GM18873 (cell line): ENCODE results near the gene TMTC1.

Experiments
- ATAC-seq: cut with Tn5 transposase; IDR thresholded peaks from one replicate; pipeline ENCODE4 v1.9.1; 2021; ENCODE audit warnings: mild to moderate bottlenecking, moderate library complexity, moderate number of reproducible peaks; ENCODE audit not compliant: unreplicated experiment, low FRiP score

Gene TMTC1

GRCh38 chr12:29717540-29718100 lies 66.1 kb downstream of the TMTC1 start:
- no peak for ATAC-seq

DNA sequence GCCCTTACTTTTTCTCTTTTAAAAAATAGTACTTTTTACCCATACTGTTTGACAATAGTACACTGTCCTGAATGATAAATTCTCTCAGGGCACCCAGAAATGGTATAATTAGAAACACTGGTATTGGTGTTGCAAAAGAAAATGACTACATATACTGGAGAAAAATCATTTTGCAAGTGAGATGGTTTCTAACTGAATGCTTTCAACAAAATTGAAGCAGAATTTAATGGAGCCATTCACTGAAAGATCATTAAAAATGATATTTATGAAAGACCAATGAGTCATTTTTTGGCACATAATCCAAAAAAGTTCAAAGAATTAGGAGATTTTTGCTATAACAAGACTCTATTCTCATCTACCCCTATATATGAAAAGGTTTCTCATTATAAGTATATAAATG lies 68.8 kb downstream of the TMTC1 start:
- ATAC-seq = no peak

- ATAC-seq = no peak
Observed at GRCh38 chr12:29713729-29714128, 70.0 kb downstream of the TMTC1 start.

DNA sequence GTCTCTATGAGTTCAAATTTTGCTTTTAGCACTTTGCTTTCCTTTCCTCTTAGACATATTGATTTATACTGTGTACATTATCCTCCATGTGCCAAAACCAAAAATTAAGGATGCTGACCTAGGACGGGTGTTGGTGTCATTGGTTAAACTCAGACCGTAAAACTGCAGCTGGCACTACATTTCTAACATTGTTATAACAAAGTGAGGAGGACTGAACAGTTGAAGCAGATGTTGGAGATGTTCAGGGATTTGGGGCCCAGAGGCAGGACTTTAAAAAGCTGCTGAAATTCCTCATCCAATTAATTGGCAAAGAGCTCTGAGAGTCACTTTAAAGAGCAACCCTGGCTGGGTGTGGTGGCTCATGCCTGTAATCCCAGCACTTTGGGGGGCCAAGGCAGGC lies 72.4 kb downstream of the TMTC1 start:
- no peak for ATAC-seq

DNA sequence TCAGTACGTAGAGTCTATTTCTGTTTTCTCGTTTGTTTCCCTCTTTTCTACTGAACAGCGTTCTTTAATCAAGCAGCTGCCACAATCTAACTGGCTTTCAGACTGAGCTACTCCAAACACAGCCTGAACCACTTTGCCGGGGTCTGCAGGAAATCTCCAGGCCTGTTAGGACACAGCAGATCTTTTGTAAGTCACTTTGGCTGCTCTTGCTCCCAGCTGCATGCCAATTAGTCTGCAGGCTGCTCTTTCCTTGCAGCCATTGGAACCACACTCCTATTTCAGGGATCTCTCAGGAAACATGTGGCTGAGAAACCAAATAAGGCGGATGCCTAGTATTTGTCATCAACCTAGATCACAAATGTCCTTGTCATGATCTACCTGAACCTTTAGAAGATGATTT lies 73.6 kb downstream of the TMTC1 start:
- no peak for ATAC-seq

DNA sequence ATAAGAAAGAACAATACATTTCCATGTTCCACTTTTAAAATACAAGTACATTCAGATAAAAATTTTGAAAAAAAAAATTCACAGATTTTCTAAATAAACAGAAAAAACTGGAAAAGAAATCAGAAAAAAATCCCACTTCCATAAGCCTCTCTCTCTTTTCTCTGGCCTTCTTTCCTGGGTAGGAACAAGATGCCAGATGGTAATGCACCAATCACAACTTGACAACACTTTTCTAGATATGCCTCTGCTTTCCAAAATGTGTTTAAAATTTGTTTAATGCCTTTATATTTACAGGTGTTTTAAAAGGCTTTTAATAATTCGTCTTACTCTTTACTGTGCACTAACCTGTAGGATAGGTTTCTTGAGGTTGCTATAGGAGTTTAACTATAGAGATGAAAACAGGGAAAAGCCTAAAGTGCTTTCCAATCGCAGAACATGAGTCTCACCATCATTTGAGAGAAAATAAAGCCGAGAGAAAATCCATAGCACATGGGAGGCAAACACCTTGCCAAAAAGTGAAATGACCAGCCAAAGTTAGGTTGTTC lies 74.2 kb downstream of the TMTC1 start:
- ATAC-seq = no peak

- no peak for ATAC-seq
Observed at GRCh38 chr12:29709054-29709453, 74.7 kb downstream of the TMTC1 start.

- ATAC-seq = no peak
Observed at GRCh38 chr12:29707846-29708245, 75.9 kb downstream of the TMTC1 start.

- ATAC-seq = no peak
Observed at GRCh38 chr12:29706311-29706710, 77.4 kb downstream of the TMTC1 start.

DNA sequence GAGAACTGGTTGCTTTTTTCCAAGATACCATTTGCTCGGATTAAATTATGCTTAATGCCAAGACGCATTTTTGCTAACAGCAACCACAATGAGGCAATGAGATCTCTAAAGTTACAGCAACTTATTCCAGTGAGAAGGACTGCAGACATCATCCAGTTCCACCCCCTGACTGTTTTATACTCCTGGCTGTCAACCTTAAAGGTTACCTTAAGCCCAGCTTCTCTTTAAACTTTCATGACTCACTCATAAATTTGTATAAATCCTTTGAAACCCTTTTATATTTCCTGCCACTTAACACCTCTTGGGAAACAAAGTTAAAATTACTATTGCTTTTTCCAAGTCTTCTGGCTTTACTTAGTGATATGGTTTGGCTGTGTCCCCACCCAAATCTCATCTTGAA lies 80.2 kb downstream of the TMTC1 start:
- no peak for ATAC-seq

- no peak for ATAC-seq
Observed at GRCh38 chr12:29702972-29703371, 80.8 kb downstream of the TMTC1 start.

DNA sequence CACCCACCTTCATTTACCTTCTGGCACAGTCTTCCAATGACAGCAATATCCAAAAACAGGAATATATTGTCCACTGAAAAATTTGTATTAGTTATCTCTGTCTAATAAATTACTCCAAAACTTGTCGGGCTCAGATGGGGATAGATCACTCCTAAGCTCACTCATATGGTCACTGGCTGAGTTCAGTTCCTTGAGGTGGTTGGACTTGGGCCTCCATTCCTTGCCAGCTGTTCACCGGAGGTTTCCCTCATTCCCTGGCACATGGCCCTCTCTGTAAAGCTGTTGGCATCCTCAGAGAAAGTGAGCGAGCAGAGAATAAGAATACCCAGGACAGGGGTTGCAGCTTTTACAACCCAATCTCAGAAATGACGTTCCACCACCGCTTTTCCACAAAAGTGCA lies 81.5 kb downstream of the TMTC1 start:
- no peak for ATAC-seq

GRCh38 chr12:29700761-29701481 lies 82.8 kb downstream of the TMTC1 start:
- ATAC-seq = no peak

DNA sequence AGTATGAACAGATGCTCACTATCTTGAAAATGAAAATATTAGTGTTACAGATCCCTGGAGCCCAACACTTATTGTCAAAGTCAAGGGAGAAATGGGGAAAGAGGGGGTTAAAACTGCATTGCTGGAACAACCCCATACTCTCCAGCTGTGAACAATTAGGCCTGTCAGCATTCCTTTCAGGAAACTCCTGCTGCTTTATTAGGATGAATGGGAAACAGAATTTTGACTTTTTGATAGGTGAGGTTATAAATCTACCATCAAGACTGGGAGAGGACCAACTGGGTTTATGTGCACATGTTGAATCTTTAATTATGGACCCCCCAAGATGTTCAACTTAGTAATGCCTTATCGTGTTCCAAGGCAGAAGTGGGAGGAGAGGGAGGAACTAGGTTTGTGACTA lies 85.0 kb downstream of the TMTC1 start:
- ATAC-seq = no peak

- no peak for ATAC-seq
Observed at GRCh38 chr12:29695800-29696199, 87.9 kb downstream of the TMTC1 start.

- no peak for ATAC-seq
Observed at GRCh38 chr12:29695026-29695425, 88.7 kb downstream of the TMTC1 start.

DNA sequence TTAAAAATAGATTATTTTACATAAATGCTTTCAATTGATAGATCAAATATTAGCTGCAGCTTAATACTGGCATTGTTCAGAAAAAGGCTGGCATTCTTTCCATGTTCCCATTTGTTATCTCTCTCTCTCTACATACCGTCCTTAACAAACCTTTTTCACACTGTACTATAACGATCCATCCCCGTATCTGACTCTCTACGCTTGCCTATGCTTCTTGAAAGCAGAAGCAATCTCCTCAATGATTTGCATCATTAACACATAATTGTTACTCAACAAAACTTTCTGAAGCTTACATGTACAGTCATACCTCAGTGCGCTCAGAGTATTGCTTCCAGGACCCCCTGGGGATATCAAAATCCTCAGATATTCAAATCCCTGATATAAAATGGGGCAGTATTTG lies 89.7 kb downstream of the TMTC1 start:
- no peak for ATAC-seq

GRCh38 chr12:29692237-29692636 lies 91.5 kb downstream of the TMTC1 start:
- ATAC-seq = no peak

DNA sequence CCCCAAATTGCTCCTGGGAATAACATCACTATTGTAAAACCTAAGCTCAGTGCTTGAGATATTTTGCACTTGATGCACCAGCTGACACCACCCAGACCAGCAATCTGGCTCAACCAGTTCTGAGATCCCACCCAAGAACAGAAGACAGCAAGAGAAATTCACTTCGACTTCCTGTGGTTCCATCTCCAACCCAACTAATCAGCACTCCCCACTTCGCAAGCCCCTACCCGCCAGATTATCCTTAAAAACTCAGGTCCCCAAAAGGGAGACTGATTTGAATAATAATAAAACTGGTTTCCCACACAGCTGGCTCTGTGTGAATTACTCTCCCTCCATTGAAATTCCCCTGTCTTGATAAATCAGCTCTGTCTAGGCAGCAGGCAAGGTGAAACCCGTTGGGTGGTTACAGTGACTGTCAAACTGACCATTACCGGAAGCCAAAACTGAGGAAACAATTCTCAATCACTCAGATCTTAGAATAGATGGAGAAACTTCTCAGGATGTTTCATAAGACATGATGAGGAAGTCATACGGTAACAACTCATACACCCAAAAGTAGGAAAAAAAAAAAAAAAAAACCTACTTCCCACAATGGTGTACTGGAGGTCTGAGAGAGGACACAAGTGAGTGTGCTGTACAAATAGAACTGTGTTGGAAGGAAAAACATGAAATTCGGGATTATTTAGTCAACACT lies 92.4 kb downstream of the TMTC1 start:
- no peak for ATAC-seq

DNA sequence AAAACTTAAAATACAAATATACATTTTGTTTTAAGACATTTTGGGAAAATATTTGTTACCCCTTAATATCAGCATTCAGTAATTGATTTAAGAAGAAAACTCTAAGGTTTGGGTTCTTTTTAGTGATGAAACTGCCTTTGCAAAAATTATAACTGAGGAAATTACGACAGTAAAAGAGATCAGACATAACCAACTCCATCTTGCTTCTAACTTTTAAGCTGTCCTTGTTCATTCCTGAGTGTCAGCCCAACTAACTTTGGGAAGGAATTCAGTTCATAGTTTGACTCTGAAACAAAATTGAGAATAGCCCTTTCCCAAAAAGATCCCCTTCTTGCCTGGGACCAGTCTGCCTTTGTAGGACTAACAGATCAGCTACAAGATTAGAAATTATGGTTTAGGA lies 93.0 kb downstream of the TMTC1 start:
- ATAC-seq = no peak

DNA sequence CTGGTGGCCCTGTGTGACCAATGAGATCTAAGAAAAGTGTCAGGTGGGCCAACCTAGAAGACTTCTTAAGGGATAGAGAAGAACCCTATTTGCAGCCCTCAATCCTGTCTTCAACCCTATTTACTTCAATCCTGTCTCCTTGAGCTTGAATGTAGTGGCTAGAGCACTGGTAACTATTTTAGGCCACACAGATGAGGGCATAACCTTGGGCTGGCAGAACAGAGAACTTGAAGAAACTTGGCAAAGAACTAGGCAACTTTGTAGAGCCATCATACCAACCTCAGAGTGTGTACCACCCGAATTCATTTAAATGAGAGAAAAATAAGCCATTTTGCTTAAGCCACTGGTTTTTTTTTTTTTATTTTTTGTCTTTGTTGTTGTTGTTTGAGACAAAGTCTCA lies 94.8 kb downstream of the TMTC1 start:
- ATAC-seq = no peak

- ATAC-seq = no peak
Observed at GRCh38 chr12:29682088-29682487, 101.7 kb downstream of the TMTC1 start.
